IPS-18c (cell line): ENCODE results near the gene PTDSS2.

Source experiments
- H3K4me3 ChIP-seq: 2 replicates; pipeline ENCODE4 v1.7.0; 2013; ENCODE audit warnings: low read depth, mild to moderate bottlenecking, low read length, moderate library complexity; ENCODE audit not compliant: insufficient read depth
- H3K9me3 ChIP-seq: one replicate; pipeline ENCODE4 v1.6.1; 2013; ENCODE audit warnings: mild to moderate bottlenecking, low read length, moderate library complexity; ENCODE audit not compliant: control insufficient read depth, insufficient read depth

The PTDSS2 gene

GRCh38 chr11:441043-441417, 9.0 kb upstream of the PTDSS2 start:
- Histone ChIP-seq H3K9me3 (no peaks in the 10 kb centered on the region), H3K4me3 (no peak overlapping the region)

GRCh38 chr11:441418-442274, 8.4 kb upstream of the PTDSS2 start, which contains the start of gene ANO9:
Gene ANO9 (minus strand): TSS chr11:442011. CDS start chr11:441926, 85 bp downstream.
- Histone ChIP-seq H3K9me3 (no peaks in the 10 kb centered on the region), H3K4me3 (peak within 1 kb of the TSS; percentile 36)

GRCh38 chr11:442611-443081, 7.4 kb upstream of the PTDSS2 start:
- Histone ChIP-seq H3K4me3 (no peak overlapping the region), H3K9me3 (no peaks in the 10 kb centered on the region)

- H3K9me3 ChIP-seq = no peaks in the 10 kb centered on the region
- H3K4me3 ChIP-seq = no peak overlapping the region
These were observed 6.4 kb upstream of the PTDSS2 start for GRCh38 chr11:443542-444199.

GRCh38 chr11:444396-445144, 5.5 kb upstream of the PTDSS2 start:
- H3K9me3 ChIP-seq = no peaks in the 10 kb centered on the region
- H3K4me3 ChIP-seq = no peak overlapping the region

- Histone ChIP-seq H3K4me3 (no peak overlapping the region), H3K9me3 (no peaks in the 10 kb centered on the region)
These were observed 4.1 kb upstream of the PTDSS2 start for GRCh38 chr11:445765-446588.

- Histone ChIP-seq H3K4me3 (no peak overlapping the region), H3K9me3 (no peaks in the 10 kb centered on the region)
These were observed 3.2 kb upstream of the PTDSS2 start for GRCh38 chr11:446891-447290.

- H3K9me3 ChIP-seq = no peaks in the 10 kb centered on the region
- peak overlapping the region; percentile 81 for H3K4me3 ChIP-seq
These were observed 2.0 kb upstream of the PTDSS2 start for GRCh38 chr11:447923-448731.

GRCh38 chr11:450809-451451, 851 bp downstream of the PTDSS2 start:
- H3K4me3 ChIP-seq = peak overlapping the region; percentile 91
- no peaks in the 10 kb centered on the region for H3K9me3 ChIP-seq

- Histone ChIP-seq H3K9me3 (no peaks in the 10 kb centered on the region), H3K4me3 (no peak overlapping the region; the same call in 1 of the 2 replicates)
These were observed 1.7 kb downstream of the PTDSS2 start for GRCh38 chr11:451738-452137.

- Histone ChIP-seq H3K9me3 (no peaks in the 10 kb centered on the region), H3K4me3 (no peak overlapping the region)
These were observed 2.2 kb downstream of the PTDSS2 start for GRCh38 chr11:452203-452744.

GRCh38 chr11:452916-453527, 2.9 kb downstream of the PTDSS2 start:
- no peaks in the 10 kb centered on the region for H3K9me3 ChIP-seq

GRCh38 chr11:453564-453963, 3.5 kb downstream of the PTDSS2 start:
- Histone ChIP-seq H3K4me3 (no peak overlapping the region), H3K9me3 (no peaks in the 10 kb centered on the region)

More at GRCh38 chr11:452916-453527, 2.9 kb downstream of the PTDSS2 start:
- no peak overlapping the region for H3K4me3 ChIP-seq

GRCh38 chr11:454043-454442, 4.0 kb downstream of the PTDSS2 start:
- Histone ChIP-seq H3K9me3 (no peaks in the 10 kb centered on the region), H3K4me3 (no peak overlapping the region)
